NCI-H748 treated with DMSO at 0.1 percent for 48 hours (cell line): ENCODE data around the gene TNFRSF4.

Experiments used
- DNase-seq: peaks from one replicate; lab custom pipeline; 2025; lab: John Stamatoyannopoulos, UW

The TNFRSF4 gene

GRCh38 chr1:1169429-1170214 lies 44.3 kb downstream of the TNFRSF4 start:
- DNase-seq, result no peak

GRCh38 chr1:1168451-1169411 lies 45.2 kb downstream of the TNFRSF4 start:
- no peak for DNase-seq

DNA sequence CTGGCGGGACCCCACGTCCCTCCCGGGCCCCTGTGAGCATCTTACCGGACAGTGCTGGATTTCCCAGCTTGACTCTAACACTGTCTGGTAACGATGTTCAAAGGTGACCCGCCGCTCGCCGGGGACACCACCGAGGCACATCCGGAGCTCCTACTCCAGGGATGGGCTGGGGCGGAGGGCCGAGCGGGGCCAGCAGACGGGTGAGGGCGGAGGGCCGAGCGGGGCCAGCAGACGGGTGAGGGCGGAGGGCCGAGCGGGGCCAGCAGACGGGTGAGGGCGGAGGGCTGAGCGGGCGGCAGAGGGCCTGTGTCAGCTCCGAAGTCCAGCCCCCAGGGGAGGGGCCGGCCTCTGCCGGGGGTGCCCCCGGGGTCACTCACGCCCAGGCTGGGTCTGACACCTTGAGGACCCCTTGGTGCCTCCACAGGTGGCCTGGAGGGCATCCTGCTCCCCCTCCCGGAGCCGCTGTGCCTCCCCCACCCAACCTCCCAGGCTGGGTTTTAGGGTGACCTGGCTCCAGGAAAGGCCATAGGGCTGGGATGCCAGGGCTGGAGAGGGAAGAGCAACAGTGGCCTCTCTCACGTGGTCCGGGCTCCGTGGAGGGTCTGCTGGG lies 46.0 kb downstream of the TNFRSF4 start:
- no peak for DNase-seq

DNA sequence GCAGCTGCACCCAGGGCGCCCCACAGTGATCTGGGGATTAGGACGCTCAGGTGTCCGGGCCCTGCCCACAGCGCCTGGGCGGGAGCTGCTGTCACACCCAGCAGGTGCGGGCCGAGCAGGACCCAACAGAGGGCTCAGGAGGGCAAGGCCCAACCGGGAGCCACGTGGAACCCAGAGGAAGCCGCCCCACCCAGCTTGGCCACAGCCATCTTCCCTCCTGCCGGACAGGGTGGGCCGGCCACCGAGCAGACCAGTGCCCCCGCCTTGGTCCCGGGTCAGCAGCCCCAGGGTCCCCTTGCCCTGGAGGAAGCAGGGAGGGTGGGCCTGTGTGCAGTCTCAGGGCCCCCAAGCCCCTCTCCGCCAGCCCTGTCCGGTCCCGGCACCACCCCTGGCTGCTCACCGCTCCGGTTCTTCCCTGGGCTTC lies 46.5 kb downstream of the TNFRSF4 start:
- DNase-seq, result no peak

DNA sequence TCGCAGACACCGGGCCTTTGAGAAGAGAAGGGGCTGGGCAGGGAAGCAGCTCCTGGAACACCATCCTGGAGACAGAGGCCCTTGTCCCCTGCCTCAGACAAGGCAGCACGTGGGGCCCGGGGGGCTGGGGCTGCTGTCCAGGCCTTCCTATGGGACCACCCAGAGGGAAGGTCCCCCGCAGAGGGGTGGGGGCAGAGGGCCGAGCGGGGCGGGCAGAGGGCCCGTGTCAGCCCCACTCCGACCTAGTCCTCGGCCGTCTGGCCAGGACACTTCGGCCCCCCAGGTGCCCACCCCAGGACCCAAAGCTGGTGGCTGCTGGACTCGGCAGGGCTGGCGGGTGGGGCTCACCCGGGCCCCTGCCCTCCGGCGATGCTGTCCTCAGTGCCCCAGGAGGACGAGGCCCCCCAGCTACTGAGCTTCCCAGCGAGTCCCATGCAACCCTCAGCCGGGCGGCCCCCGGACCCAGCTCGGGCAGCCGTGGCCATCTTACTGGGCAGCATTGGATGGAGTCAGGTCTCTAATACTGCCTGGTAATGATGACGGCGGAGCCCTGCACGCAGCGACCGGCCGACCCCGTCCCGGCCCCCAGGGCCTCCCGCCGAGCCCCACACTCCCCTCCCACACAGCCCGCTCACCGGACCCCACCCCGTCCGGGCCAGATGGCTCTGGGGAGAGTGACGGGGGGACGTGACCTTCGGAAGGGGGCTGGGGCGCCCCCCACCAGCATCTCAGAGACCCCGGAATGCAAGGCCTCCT lies 47.1 kb downstream of the TNFRSF4 start:
- DNase-seq, result no peak

DNA sequence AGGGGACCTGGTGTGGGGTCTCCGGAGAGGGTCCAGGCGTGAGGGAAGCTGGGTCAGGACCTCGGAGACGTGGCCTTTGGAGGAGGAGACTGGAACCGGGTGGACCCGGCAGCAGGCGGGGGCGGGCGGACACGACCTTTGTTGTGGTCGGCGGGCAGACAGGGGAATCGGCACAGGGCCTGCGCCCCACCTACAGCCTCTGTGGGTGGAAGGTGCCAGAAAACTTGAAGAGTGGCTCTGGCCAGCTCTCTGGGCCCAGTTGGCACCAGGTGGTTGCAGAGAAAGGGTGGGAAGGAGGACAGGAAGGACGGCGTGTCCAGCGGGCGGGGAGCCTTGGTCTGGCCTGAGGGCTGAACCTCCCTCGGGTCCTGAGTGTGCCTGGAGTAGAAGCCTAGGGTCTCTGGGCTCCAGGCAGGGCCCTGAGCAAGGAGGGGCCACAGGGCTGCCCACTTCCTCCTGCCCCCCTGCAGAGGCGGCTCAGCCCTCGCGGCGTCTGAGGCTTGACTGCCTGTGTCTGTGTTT lies 48.0 kb downstream of the TNFRSF4 start:
- no peak for DNase-seq

- DNase-seq, result no peak
These were observed 48.5 kb downstream of the TNFRSF4 start for GRCh38 chr1:1165485-1165884.

DNA sequence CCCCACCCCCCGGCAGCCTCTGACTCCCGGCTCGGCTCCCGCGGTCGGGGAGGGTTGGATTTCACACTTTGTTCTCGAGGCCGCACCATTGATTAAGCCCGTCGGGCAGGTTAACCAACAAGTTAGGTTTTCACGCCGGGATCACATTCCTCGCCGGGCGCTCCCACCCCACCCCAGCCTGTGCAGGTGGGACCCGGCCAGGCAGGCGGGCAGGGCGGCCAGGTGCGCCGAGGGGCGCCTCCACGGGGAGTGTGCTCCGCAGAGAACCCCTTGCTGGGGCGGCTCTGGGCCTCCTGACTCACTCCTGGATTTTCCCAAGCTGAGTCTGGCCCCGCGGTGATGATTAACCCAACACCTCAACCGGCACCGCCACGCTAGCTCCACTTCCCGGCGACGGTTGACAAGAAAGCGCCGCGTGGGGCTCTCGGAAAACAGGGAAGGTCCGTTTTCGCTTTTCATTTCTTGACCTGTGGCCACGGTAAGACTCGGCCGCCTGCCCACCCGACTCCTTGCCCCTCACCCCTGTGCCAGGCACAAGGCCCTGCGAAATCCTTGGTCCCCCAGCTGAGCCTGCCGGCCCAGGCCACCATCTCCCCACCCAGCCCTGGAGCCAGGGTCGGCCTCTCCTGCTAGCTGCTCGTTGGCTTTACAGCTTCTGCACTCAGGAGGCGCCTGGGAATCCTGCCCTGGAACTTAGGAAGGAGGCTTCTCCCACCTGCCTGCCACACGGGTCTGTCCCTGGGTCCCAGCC lies 49.1 kb downstream of the TNFRSF4 start:
- DNase-seq, result no peak

DNA sequence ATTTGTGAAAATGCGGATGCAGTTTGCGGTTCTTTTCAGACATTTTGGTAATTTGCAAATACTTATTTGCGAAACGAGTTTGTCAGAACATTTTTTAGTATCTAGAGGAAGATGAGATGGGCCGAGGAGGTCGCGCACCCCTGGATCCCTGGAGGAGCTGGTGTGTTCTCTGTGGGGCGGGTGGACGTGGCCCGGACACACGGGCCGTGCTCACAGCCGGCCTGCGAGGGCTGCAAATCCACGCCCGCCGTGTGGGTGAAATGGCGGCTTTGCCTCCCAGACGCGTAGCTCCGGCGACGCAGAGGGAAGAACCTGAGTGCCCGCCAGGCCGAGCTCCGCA lies 49.6 kb downstream of the TNFRSF4 start:
- DNase-seq, result no peak

DNA sequence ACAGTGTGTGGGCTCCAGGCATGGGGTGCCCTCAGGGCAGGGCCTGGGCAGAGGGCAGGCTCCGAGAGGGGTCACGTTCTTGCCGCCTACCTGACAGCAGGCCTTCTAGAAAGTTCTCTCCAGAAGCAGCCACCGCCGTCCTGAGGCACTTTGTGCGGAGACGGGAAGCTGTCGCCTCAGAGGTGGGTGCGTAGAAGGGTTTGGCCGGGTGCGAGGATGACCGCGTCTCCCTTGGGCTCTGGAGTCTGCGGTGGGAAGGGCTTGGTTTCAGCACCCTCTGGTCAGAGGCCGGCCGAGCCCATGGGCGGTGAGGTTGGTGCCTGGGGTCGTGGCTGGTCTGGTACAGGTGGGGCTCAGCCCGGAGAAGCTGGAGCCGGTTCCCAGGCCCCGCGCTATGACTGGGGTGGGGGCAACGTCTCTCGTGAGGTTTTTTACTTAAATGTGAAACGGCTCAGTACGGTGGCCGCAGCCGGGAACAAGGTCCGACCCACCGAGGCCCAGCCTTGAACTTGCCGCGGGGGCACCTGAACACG lies 50.3 kb downstream of the TNFRSF4 start:
- no peak for DNase-seq

DNA sequence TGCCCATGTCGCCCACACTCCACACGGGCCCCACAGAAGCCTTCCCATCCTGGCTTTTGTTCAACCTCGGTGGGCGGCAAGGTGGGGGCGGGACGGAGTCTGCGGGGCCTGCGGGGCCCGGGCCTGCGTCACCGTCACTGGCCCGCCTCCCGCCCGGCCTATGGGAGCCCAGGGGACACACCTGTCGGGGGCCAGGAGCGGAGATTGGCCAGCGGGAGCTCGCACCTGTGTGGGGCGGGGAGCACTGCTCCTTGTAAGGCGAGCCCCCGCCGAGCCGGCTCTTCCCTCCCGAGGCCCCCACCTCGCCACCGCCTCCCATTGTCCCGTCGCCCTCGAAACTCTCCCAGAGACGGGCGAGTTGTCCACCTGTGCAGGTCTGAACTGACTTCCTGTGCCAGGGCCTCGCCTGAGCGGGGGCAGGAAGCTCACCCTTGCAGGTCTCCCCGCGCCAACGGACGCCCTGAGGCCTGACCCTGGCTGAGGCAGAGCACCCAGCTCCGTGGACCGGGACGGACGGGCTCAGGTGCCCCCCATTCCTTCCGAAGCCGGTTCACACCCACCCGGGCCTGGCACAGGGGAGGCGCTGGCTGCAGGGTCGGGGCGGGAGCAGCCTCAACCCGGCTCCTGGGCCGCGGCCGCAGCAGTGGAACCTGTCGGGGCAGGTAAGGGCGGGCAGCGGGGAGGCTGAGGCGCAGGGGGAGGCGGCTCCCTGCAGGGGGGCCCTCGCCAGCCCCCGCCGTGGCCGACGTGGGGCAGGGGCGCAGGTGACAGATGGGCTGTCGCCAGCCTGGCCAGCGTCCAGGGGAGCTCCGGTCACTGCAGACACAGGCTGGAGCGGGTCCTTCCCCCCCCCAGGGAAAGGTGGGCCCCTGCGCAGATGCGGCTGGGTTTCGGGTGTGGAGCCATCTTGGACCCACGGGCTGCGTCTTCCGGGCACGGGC lies 51.1 kb downstream of the TNFRSF4 start:
- peak; percentile 80 for DNase-seq

GRCh38 chr1:1161683-1162079 lies 52.3 kb downstream of the TNFRSF4 start:
- DNase-seq, result no peak
